GM18526 (cell line): Measurements from ENCODE around the gene SLC19A3.

Source experiments
- POLR2A ChIP-seq: IDR thresholded peaks from 3 replicates; pipeline ENCODE4 v1.6.1; 2011; ENCODE audit not compliant: insufficient read length; ENCODE audit errors: extremely low read depth

The SLC19A3 gene

DNA sequence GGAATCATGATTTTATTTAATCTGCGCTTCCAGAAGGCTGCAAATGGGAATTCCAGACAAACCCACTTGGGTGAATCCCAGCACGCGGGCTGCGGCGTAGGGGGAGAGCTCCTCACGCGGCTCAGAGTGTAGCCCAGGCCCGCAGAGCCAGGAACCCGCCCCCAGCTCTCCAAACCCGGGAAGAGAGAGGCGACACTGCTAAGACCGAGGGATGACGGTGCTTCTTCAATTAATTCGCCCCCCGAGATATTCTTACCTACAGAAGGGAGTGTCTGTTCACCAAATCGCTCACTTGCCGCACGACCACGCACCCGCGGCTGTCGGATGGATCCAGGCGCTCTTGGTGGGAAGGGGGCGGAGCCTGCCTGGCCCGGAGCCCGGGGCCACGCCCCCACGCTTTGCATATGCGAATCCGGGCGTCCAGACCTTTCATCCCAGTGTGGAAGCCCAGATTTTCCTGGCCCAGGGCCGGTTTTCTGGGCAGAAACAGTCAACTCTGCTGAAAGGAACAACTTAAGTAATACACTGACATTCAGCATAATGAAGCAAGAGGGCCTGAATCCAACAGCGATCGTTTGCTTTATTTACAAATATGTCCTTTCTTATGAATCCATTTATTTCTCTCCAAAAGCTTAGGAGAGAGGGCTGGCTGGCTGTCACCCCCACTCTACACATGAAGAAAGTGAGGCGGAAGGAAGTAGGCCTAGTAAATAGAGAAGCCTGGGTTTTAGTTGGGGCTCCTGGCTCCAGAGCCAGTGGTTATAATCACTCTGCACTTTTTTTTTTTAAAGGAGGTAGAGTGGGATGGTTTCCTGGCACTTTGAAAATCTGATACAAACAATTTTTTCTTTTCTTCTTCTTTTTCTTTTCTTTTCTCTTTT is at the start of gene SLC19A3:
Gene SLC19A3 (minus strand): TSS at position 342 of the 881 bp plus-strand sequence. CDS start 15,710 bp downstream, outside the sequence.
- TF ChIP-seq POLR2A: no peak

DNA sequence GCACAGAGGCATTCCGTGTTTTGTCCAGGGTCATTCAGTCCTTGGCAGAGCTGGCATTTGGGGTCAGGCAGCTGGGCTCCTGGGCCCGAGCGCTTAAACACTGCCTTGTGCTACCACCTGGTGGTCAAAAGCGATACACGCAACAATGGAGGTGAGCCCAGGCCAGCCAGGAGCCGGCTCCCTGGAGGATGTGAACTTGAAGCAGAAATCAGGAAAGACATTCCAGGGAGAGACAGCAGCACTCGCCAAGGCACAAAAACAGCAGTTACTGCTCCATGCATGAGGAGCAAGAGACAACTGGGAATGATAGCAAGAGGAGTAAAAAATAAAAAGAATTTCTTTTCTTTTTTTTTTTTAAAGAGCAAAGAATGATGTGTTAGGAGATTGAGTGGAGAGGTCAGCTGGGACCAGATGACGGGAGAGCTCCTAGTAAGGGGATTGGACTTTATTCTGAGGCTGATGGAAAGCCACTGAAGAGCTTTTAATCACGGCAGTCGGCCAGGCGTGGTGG is 48.6 kb upstream of the SLC19A3 start:
- TF ChIP-seq POLR2A: no peak

- TF ChIP-seq POLR2A: no peak
Measured at GRCh38 chr2:227765788-227766372, 48.1 kb upstream of the SLC19A3 start.

DNA sequence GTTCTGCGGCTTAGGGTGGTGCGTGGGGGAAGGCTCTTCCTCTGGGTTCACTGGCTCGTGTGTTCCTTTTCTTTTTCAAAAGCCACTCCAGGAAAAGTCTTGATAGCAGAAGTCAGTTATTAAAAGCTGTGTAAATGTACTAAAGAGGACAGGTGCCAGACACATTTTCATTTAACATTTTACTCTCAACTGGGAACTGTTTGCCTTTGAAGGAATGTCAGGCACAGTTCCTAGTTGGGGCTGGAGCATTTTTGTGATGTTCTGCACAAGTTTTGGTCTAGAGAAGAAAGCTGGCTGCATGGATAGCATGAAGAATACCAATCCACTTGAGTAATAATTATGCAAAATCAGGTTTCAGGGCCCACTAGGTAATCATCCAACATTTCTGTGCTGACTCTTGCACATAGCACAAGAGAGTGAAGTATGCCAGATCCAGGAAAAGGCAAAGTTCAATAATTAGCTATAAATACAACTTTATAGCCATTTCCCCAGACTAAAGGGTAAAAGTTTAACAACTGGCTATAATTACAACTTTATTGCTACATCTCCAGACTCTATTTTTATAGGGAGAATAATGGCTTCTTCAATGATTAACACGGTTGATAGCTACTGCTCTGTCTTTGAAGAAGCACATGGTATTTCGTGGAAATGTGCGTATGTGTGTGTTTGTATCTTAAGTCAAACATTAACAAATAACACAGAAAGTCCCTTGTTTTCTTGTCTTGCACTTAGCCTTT is 44.1 kb upstream of the SLC19A3 start:
- TF ChIP-seq POLR2A: no peak

DNA sequence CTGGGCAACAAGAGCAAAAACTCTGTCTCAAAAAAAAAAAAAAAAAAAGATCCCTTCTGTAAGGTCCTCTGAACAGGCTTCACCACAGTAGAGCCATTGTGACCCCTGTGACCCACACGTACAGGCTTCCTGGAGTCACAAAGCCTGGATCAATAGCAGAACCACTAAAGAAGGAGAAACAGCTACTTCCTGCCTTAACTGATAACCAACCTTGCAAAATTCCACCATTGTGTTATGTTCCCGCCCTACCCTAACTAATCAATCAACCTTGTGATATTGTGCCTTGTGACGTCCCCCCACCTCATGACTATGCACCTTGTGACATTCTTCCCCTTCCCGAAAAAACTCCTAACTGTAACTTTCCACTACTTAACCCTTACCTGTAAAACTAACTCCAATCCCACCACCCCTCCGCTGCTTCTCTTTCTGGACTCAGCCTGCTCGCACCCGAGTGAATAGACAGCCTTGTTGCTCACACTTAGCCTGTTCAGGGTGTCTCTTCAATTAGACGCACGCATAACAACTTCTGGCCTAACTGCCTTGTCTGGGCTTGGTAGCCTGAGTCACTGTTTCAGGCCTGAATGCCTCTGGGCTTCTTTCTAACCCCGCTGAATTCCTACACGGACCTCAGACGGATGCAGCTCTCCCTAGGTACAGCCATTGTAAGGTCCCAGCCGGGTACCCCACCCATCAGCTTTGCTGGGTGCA is 41.7 kb upstream of the SLC19A3 start:
- no peak for TF ChIP-seq POLR2A

GRCh38 chr2:227748079-227748478 is 30.3 kb upstream of the SLC19A3 start:
- no peak for TF ChIP-seq POLR2A

DNA sequence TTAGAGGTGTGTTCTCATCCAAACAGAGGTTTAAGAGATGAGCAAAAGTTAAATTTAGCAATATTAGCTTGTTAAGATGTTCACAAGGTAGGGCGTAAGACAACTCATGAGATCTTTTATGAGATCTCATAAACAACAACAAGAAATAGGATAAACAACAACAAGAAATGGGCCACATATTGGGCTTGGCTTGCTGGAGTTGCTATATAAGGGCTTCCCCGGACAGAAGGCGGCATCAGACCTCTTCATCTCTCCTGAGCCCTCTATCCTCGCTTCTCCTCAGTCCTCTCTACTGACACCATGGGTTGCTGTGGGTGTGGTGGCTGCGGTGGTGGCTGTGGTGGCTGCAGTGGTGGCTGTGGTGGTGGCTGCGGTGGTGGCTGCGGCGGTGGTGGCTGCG is 27.8 kb upstream of the SLC19A3 start, which contains the start of gene SCYGR8:
Gene SCYGR8 (plus strand): TSS at position 301 of the 400 bp plus-strand sequence. CDS start 0 bp downstream, at position 301.
- no peak for TF ChIP-seq POLR2A

GRCh38 chr2:227739351-227739750 is 21.5 kb upstream of the SLC19A3 start:
- TF ChIP-seq POLR2A: no peak

GRCh38 chr2:227728035-227728434 is 10.2 kb upstream of the SLC19A3 start, which contains the start of gene SCYGR7:
Gene SCYGR7, plus strand, starts transcription at chr2:227728335. Its CDS starts 0 bp downstream, at chr2:227728335.
- TF ChIP-seq POLR2A: no peak

GRCh38 chr2:227724394-227725039 is 6.7 kb upstream of the SLC19A3 start, which contains the start of gene SCYGR6:
Gene SCYGR6, minus strand, starts transcription at chr2:227724757. Its CDS starts 0 bp downstream, at chr2:227724757.
- TF ChIP-seq POLR2A: no peak

GRCh38 chr2:227720680-227721079 is 2.9 kb upstream of the SLC19A3 start:
- TF ChIP-seq POLR2A: no peak

DNA sequence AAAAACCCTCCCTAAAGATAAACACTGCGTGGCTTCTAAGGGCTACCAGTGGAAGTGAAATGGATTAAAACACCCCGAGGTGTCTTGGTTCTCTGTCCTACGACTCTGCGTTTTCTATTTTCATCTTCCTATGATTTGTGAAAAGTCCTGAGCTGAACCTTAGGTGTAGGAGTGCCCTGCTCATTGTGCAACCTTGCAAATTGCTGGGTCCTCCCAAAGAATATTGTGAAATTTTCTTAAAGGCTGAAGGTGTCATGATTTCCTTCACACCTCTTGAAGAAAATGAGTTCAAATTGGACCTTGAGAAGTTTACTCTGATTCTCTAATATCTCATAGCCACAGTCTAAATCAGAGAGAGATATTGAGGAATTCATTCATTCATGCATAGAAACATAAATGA is 1.8 kb upstream of the SLC19A3 start:
- TF ChIP-seq POLR2A: no peak

- no peak for TF ChIP-seq POLR2A
Measured at GRCh38 chr2:227716501-227716900, 1.3 kb downstream of the SLC19A3 start.

- TF ChIP-seq POLR2A: no peak
Measured at GRCh38 chr2:227713291-227713690, 4.5 kb downstream of the SLC19A3 start.

DNA sequence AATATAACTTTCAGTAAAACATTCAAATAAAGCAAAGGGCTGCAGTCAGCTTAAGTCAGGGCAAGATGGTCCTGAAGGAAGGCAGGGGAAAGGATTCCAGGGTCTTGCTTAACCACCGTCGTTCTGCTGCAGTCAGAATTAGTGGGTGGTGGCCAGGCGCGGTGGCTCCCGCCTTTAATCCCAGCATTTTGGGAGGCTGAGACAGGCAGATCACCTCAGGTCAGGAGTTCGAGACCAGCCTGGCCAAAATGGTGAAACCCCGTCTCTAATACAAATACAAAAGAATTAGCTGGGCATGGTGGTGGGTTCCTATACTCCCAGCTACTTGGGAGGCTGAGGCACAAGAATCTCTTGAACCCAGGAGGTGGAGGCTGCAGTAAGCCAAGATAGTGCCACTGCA is 6.8 kb downstream of the SLC19A3 start:
- TF ChIP-seq POLR2A: no peak

DNA sequence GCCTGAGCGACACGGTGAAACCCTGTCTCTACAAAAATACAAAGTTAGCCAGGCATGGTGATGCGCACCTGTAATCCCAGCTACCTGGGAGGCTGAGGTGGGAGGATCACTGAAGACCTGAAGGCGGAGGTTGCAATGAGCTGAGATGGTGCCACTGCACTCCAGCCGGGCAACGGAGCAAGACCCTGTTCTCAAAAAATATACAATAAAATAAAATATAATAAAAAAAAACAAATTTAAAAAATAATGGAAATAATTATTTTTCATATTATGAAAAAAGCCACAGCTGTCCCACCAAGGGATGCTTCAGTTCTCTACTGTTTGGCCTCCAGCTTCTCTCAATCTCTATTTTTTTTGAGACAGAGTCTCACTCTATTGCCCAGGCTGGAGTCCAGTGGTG is 10.4 kb downstream of the SLC19A3 start:
- TF ChIP-seq POLR2A: no peak
